Measurements from ENCODE around the gene MACROH2A2. TPM values are rescaled to one million over a fixed set of nuclear protein-coding genes. Genes with fewer than 3 reads are reported as not detected.

MACROH2A2 gene
- total and polyA plus RNA-seq, 10 donors = 1.2 to 4.9 (median 3.1) TPM

DNA sequence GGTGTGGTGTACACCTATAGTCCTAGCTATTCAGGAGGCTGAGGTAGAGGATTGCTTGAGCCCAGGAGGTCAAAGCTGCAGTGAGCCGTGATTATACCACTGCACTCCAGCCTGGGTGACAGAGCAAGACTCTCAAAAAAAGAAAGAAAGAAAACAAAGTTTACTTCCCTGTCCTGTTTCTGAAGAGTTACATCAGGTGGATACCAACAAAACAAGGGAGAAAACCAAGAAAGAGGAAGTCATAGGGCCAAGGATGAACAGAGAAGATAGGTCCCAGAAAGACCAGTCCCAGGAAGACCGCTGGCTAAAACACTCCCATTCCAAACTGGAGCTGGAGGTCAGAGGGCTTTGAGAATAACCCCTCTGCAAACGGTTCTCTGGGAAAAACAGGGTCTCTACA is 13.5 kb downstream of the MACROH2A2 start:
- intact Hi-C loops (cut with DNase I; ENCODE audit: low total_unique reads) = no loop called here

GRCh38 chr10:70067586-70067985 is 14.9 kb downstream of the MACROH2A2 start:
- Histone ChIP-seq H3K27ac (no peak overlapping the region), H3K27me3 (replicated peaks in 1 of 7) (no peaks in the 10 kb centered on the region), H3K4me3 (no peak overlapping the region), H3K4me1 (no peaks in the 10 kb centered on the region), H3K9me3 (no peaks in the 10 kb centered on the region), H3K36me3 (no peaks in the 10 kb centered on the region)
- no peak for DNase-seq
- intact Hi-C loops (cut with DNase I; ENCODE audit: low total_unique reads) = no loop called here
- WGBS, 5 donors = 80 to 92% (median 89%) methylated on average over 2 of the region's 2 CpGs
- no peak for TF ChIP-seq POLR2AphosphoS5 (IDR thresholded peaks at IDR 0.05)
- TF ChIP-seq, protein P1, sequence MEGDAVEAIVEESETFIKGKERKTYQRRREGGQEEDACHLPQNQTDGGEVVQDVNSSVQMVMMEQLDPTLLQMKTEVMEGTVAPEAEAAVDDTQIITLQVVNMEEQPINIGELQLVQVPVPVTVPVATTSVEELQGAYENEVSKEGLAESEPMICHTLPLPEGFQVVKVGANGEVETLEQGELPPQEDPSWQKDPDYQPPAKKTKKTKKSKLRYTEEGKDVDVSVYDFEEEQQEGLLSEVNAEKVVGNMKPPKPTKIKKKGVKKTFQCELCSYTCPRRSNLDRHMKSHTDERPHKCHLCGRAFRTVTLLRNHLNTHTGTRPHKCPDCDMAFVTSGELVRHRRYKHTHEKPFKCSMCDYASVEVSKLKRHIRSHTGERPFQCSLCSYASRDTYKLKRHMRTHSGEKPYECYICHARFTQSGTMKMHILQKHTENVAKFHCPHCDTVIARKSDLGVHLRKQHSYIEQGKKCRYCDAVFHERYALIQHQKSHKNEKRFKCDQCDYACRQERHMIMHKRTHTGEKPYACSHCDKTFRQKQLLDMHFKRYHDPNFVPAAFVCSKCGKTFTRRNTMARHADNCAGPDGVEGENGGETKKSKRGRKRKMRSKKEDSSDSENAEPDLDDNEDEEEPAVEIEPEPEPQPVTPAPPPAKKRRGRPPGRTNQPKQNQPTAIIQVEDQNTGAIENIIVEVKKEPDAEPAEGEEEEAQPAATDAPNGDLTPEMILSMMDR (IDR thresholded peaks at IDR 0.05 in 8 of 11, conservative IDR thresholded peaks at IDR 0.05 in 3 of 11) = no peak
- no peak for TF ChIP-seq POLR2A (IDR thresholded peaks at IDR 0.05)

More for the DNA sequence above, 13.5 kb downstream of the MACROH2A2 start:
- Histone ChIP-seq H3K27me3 (replicated peaks in 1 of 7) (no peaks in the 10 kb centered on the region), H3K27ac (no peak overlapping the region), H3K9me3 (no peaks in the 10 kb centered on the region), H3K36me3 (no peaks in the 10 kb centered on the region), H3K4me1 (no peaks in the 10 kb centered on the region), H3K4me3 (no peak overlapping the region)
- no peak for DNase-seq
- WGBS, 5 donors = 83 to 93% (median 85%) methylated on average over 3 of the region's 3 CpGs
- no peak for TF ChIP-seq POLR2AphosphoS5 (IDR thresholded peaks at IDR 0.05)
- TF ChIP-seq, protein P1 (IDR thresholded peaks at IDR 0.05 in 8 of 11, conservative IDR thresholded peaks at IDR 0.05 in 3 of 11) = no peak
- TF ChIP-seq POLR2A (IDR thresholded peaks at IDR 0.05) = no peak

GRCh38 chr10:70068925-70069324 is 16.3 kb downstream of the MACROH2A2 start:
- Histone ChIP-seq H3K27me3 (replicated peaks in 1 of 7) (no peaks in the 10 kb centered on the region), H3K36me3 (no peaks in the 10 kb centered on the region), H3K9me3 (no peaks in the 10 kb centered on the region), H3K27ac (no peak overlapping the region), H3K4me1 (no peaks in the 10 kb centered on the region), H3K4me3 (no peak overlapping the region)
- WGBS, 5 donors = 88 to 93% (median 91%) methylated on average over 10 of the region's 10 CpGs
- intact Hi-C loops (cut with DNase I; ENCODE audit: low total_unique reads) = no loop called here
- no peak for DNase-seq
- TF ChIP-seq POLR2AphosphoS5 (IDR thresholded peaks at IDR 0.05) (no peak), POLR2A (IDR thresholded peaks at IDR 0.05) (no peak)
- TF ChIP-seq, protein P1 (IDR thresholded peaks at IDR 0.05 in 8 of 11, conservative IDR thresholded peaks at IDR 0.05 in 3 of 11) = no peak

GRCh38 chr10:70069346-70069745 is 16.7 kb downstream of the MACROH2A2 start:
- Histone ChIP-seq H3K4me1 (no peaks in the 10 kb centered on the region), H3K27me3 (replicated peaks in 1 of 7) (no peaks in the 10 kb centered on the region), H3K36me3 (no peaks in the 10 kb centered on the region), H3K27ac (no peak overlapping the region), H3K4me3 (no peak overlapping the region), H3K9me3 (no peaks in the 10 kb centered on the region)
- intact Hi-C loops (cut with DNase I; ENCODE audit: low total_unique reads) = no loop called here
- DNase-seq = no peak
- TF ChIP-seq POLR2A (IDR thresholded peaks at IDR 0.05) (no peak), POLR2AphosphoS5 (IDR thresholded peaks at IDR 0.05) (no peak)
- TF ChIP-seq, protein P1 (IDR thresholded peaks at IDR 0.05 in 8 of 11, conservative IDR thresholded peaks at IDR 0.05 in 3 of 11) = no peak
- WGBS, 5 donors = 70 to 87% (median 82%) methylated on average over 5 of the region's 5 CpGs
